Ovary (tissue), 9 donors: ENCODE data around the gene GTF2A1. TPM values are rescaled to one million over a fixed set of nuclear protein-coding genes. Genes with fewer than 3 reads are reported as not detected.

Experiments used
- DNase-seq, 5 donors: peaks; one replicate each; pipeline ENCODE4 v3.0.0-alpha.2; 2019 to 2020
- H3K27ac ChIP-seq, 2 donors: fragments of 200-600 bp; one replicate each; pipeline versions ENCODE4 v1.5.1 to v1.8.0; 2019 to 2022
- H3K27me3 ChIP-seq: fragments of 200-600 bp; one replicate; pipeline ENCODE4 v1.8.0; 2022
- H3K36me3 ChIP-seq: fragments of 200-600 bp; sonication (generic); one replicate; pipeline ENCODE4 v1.5.1; 2019
- H3K4me1 ChIP-seq: one replicate; pipeline ENCODE4 v1.8.1; 2013; ENCODE audit warnings: mild to moderate bottlenecking, moderate library complexity; ENCODE audit not compliant: insufficient read depth
- H3K4me3 ChIP-seq: fragments of 200-600 bp; sonication (generic); one replicate; pipeline ENCODE4 v1.5.1; 2017
- H3K9me3 ChIP-seq, 2 donors: fragments of 200-600 bp in 1 of 2; sonication (generic) in 1 of 2; one replicate each; pipeline versions ENCODE4 v1.5.1 to v1.8.1; 2013 to 2019; ENCODE audit warnings: mild to moderate bottlenecking in 1 of 2, moderate library complexity in 1 of 2
- EP300 ChIP-seq: sonication (generic); formaldehyde crosslinking; IDR thresholded peaks from one replicate; pipeline ENCODE4 v1.6.1; 2017; ENCODE audit warnings: antibody characterized with exemption
- POLR2A ChIP-seq: fragments of 450-650 bp; IDR thresholded peaks from one replicate; pipeline ENCODE4 v1.6.1; 2017; ENCODE audit warnings: antibody characterized with exemption, mild to moderate bottlenecking, moderate library complexity
- WGBS, 3 donors: extraction: QIAGEN DNeasy Blood & Tissue Kit in 1 of 3; methylation state at CpG; one replicate each; pipeline versions ENCODE4 v1.1.5 to v1.1.7; 2013 to 2017; 5-methylcytosine and 5-hydroxymethylcytosine counted together
- intact Hi-C, 4 donors: fragments of 100-400 bp; cut with DNase I; formaldehyde crosslinking; loops; one replicate each; pipeline versions ENCODE4 v1.11.0 to v1.15.1; 2022 to 2023
- polyA plus RNA-seq, 2 donors: library from polyadenylated mRNA; stranded (reverse); fragments of 200-250 nt in 1 of 2; fragments of 350-450 nt in 1 of 2; fragmentation: Illumina TruSeq in 1 of 2; extraction: RNeasy Lipid Tissue Mini Kit (QIAGEN cat#74804) in 1 of 2; gene quantifications; one replicate each; pipeline ENCODE4 v1.2.3, GENCODE V29; 2013 to 2014
- total RNA-seq, 7 donors: library from RNA; depleted of rRNA in 2 of 7; stranded (reverse); fragments of >200 nt in 2 of 7; fragmentation: NEBNext Ultra II Directional in 3 of 7; extraction: Animal tissue kit (Norgen Biotek cat#: 25700) in 3 of 7; gene quantifications; one replicate each; pipeline versions ENCODE4 v1.1.0 to v1.2.4, GENCODE V29; 2016 to 2023
- TF ChIP-seq, protein P1 (sequence below), 3 donors: fragments of 450-650 bp in 2 of 3; fragments of 200-600 bp in 1 of 3; IDR thresholded peaks; one replicate each; pipeline versions ENCODE4 v1.5.1 to v1.8.0; 2016 to 2022; ENCODE audit warnings: antibody characterized with exemption in 3 of 3, mild to moderate bottlenecking in 1 of 3
- donor health status: DM: no; HTN: no; CAD: no; lungs with moderate emphysema.
- donor health status: DM: no; HTN: no; CAD: no.
- donor health status: Bipolar disorder and iron deficiency.
- donor health status: DM: yes; HTN: yes; CAD: no.
- donor health status: DM: no; HTN: no; CAD: no.
- donor health status: DM: yes; HTN: yes; CAD: no.

GTF2A1 gene
- total and polyA plus RNA-seq, 9 donors = 10.1 to 38.4 (median 27.8) TPM

- Histone ChIP-seq H3K9me3 (no peaks in the 10 kb centered on the region), H3K27me3 (no peaks in the 10 kb centered on the region), H3K4me1 (no peaks in the 10 kb centered on the region), H3K27ac (peak overlapping the region; percentile 87 to 93), H3K4me3 (peak overlapping the region; percentile 49), H3K36me3 (no peaks in the 10 kb centered on the region)
- intact Hi-C loops = loop anchor here in 2 of 4 donors (5.0 to 10.0 kb wide), 3 partner anchors 48 to 215 kb away; partner anchors contain the start of gene TSHR (in 1 of the 2)
- WGBS, 3 donors = 2 to 3% (median 3%) methylated on average over 10 of the region's 10 CpGs
- peak; percentile 42 to 67 (median 53) for DNase-seq
- TF ChIP-seq POLR2A (no peak), EP300 (no peak)
- TF ChIP-seq, protein P1, sequence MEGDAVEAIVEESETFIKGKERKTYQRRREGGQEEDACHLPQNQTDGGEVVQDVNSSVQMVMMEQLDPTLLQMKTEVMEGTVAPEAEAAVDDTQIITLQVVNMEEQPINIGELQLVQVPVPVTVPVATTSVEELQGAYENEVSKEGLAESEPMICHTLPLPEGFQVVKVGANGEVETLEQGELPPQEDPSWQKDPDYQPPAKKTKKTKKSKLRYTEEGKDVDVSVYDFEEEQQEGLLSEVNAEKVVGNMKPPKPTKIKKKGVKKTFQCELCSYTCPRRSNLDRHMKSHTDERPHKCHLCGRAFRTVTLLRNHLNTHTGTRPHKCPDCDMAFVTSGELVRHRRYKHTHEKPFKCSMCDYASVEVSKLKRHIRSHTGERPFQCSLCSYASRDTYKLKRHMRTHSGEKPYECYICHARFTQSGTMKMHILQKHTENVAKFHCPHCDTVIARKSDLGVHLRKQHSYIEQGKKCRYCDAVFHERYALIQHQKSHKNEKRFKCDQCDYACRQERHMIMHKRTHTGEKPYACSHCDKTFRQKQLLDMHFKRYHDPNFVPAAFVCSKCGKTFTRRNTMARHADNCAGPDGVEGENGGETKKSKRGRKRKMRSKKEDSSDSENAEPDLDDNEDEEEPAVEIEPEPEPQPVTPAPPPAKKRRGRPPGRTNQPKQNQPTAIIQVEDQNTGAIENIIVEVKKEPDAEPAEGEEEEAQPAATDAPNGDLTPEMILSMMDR (IDR thresholded peaks at IDR 0.05) = no peak
Measured at GRCh38 chr14:81169711-81170103, 51.1 kb downstream of the GTF2A1 start.

GRCh38 chr14:81169267-81169666 lies 51.5 kb downstream of the GTF2A1 start:
- Histone ChIP-seq H3K36me3 (no peaks in the 10 kb centered on the region), H3K4me3 (peak overlapping the region; percentile 49), H3K27me3 (no peaks in the 10 kb centered on the region), H3K27ac (peak overlapping the region in 1 of 2 donors; percentile 93), H3K4me1 (no peaks in the 10 kb centered on the region), H3K9me3 (no peaks in the 10 kb centered on the region)
- WGBS, 3 donors = 55 to 67% (median 59%) methylated on average over 4 of the region's 4 CpGs
- intact Hi-C loops = loop anchor here in 1 of 4 donors (10.0 kb wide), 1 partner anchor 214 kb away; the partner anchor contains the start of gene TSHR
- no peak for DNase-seq
- TF ChIP-seq EP300 = no peak
- TF ChIP-seq, protein P1 (IDR thresholded peaks at IDR 0.05) = no peak
- no peak for TF ChIP-seq POLR2A

GRCh38 chr14:81166121-81166520 lies 54.6 kb downstream of the GTF2A1 start:
- no peaks in the 10 kb centered on the region for H3K9me3 ChIP-seq
- WGBS, 3 donors = 74 to 78% (median 77%) methylated on average over 2 of the region's 2 CpGs
- no peaks in the 10 kb centered on the region for H3K27me3 ChIP-seq
- TF ChIP-seq, protein P1 (IDR thresholded peaks at IDR 0.05) = no peak
- TF ChIP-seq POLR2A = no peak
- no peak for TF ChIP-seq EP300
- no peak overlapping the region for H3K27ac ChIP-seq
- no peak for DNase-seq
- H3K4me1 ChIP-seq = no peaks in the 10 kb centered on the region
- no peaks in the 10 kb centered on the region for H3K36me3 ChIP-seq
- intact Hi-C loops = loop anchor here in 1 of 4 donors (10.0 kb wide), 1 partner anchor 211 kb away; the partner anchor contains the start of gene TSHR
- no peak overlapping the region for H3K4me3 ChIP-seq

DNA sequence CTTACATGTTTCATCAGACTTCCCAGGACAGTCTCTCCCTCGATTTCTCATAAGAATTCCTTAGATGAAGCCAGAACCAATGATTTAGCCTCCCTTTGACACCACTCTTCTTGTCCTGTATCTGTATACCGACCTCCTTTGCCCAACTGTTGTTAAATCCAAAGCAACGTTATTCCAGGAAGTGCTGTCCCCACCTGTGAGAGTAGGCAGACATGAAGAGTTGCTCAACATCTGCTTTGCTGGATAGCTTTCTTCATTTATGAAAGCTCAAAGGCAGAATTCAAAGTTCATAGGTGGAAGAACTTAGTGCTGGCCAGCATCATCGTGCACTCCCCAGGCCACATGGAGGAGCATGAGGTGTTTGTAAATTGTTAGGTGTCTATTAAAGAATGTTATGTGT lies 55.6 kb downstream of the GTF2A1 start:
- Histone ChIP-seq H3K27ac (no peak overlapping the region), H3K36me3 (no peaks in the 10 kb centered on the region), H3K4me3 (no peak overlapping the region), H3K27me3 (no peaks in the 10 kb centered on the region), H3K9me3 (no peaks in the 10 kb centered on the region), H3K4me1 (no peaks in the 10 kb centered on the region)
- WGBS, 3 donors = 56 to 63% (median 61%) methylated on average over 4 of the region's 4 CpGs
- TF ChIP-seq POLR2A = no peak
- TF ChIP-seq, protein P1 (IDR thresholded peaks at IDR 0.05) = no peak
- no peak for TF ChIP-seq EP300
- intact Hi-C loops = loop anchor here in 1 of 4 donors (10.0 kb wide), 1 partner anchor 210 kb away; the partner anchor contains the start of gene TSHR
- no peak for DNase-seq
